ENCODE measurements around the gene LATS2.

Gene LATS2

GRCh38 chr13:21047087-21047486 lies 14.3 kb downstream of the LATS2 start:
- in situ Hi-C loops (cut with HindIII; ENCODE audit: low sequenced_read_pairs), result no loop called here
- TF ChIP-seq CTCF (IDR thresholded peaks at IDR 0.05; ENCODE audit: low read depth, low read length, missing control alignments), result no peak
- H3K4me3 ChIP-seq (ENCODE audit: low read depth, low read length), result no peak overlapping the region
- DNase-seq (ENCODE audit: low read depth), result no peak

- H3K4me3 ChIP-seq (ENCODE audit: low read depth, low read length), result no peak overlapping the region
- in situ Hi-C loops (cut with HindIII; ENCODE audit: low sequenced_read_pairs), result no loop called here
These were observed 15.2 kb downstream of the LATS2 start for GRCh38 chr13:21046203-21046602.

GRCh38 chr13:21045100-21045499 lies 16.3 kb downstream of the LATS2 start:
- TF ChIP-seq CTCF (IDR thresholded peaks at IDR 0.05; ENCODE audit: low read depth, low read length, missing control alignments), result no peak
- no peak for DNase-seq (ENCODE audit: low read depth)
- H3K4me3 ChIP-seq (ENCODE audit: low read depth, low read length), result no peak overlapping the region
- in situ Hi-C loops (cut with HindIII; ENCODE audit: low sequenced_read_pairs), result no loop called here

More at GRCh38 chr13:21046203-21046602, 15.2 kb downstream of the LATS2 start:
- DNase-seq (ENCODE audit: low read depth), result no peak
- TF ChIP-seq CTCF (IDR thresholded peaks at IDR 0.05; ENCODE audit: low read depth, low read length, missing control alignments), result no peak

GRCh38 chr13:21043898-21044297 lies 17.5 kb downstream of the LATS2 start:
- no peak for DNase-seq (ENCODE audit: low read depth)

GRCh38 chr13:21040120-21040826 lies 21.1 kb downstream of the LATS2 start:
- no peak for TF ChIP-seq CTCF (IDR thresholded peaks at IDR 0.05; ENCODE audit: low read depth, low read length, missing control alignments)
- in situ Hi-C loops (cut with HindIII; ENCODE audit: low sequenced_read_pairs), result no loop called here
- no peak for DNase-seq (ENCODE audit: low read depth)
- no peak overlapping the region for H3K4me3 ChIP-seq (ENCODE audit: low read depth, low read length)

More at GRCh38 chr13:21043898-21044297, 17.5 kb downstream of the LATS2 start:
- TF ChIP-seq CTCF (IDR thresholded peaks at IDR 0.05; ENCODE audit: low read depth, low read length, missing control alignments), result no peak
- in situ Hi-C loops (cut with HindIII; ENCODE audit: low sequenced_read_pairs), result no loop called here
- H3K4me3 ChIP-seq (ENCODE audit: low read depth, low read length), result no peak overlapping the region

GRCh38 chr13:21039097-21039800 lies 22.1 kb downstream of the LATS2 start:
- DNase-seq (ENCODE audit: low read depth), result no peak
- in situ Hi-C loops (cut with HindIII; ENCODE audit: low sequenced_read_pairs), result no loop called here
- no peak overlapping the region for H3K4me3 ChIP-seq (ENCODE audit: low read depth, low read length)
- TF ChIP-seq CTCF (IDR thresholded peaks at IDR 0.05; ENCODE audit: low read depth, low read length, missing control alignments), result no peak

All from astrocyte of the cerebellum (primary cell).